Fibroblast of pulmonary artery (primary cell): Measurements from ENCODE around the gene APBA1.

Experiments used
- DNase-seq: peaks from one replicate; pipeline ENCODE4 v3.0.0-alpha.2; 2010; ENCODE audit warnings: low read depth
- H3K4me3 ChIP-seq: replicated peaks from 2 replicates; pipeline ENCODE4 v1.5.1; 2011; ENCODE audit warnings: low read depth, mild to moderate bottlenecking, control low read depth, low read length, moderate library complexity
- TF ChIP-seq, protein P1 (sequence below): IDR thresholded peaks from 2 replicates; pipeline ENCODE4 v1.5.1; 2011; ENCODE audit warnings: mild to moderate bottlenecking, control low read depth, low read length, inconsistent platforms; ENCODE audit errors: missing control alignments

APBA1 gene

DNA sequence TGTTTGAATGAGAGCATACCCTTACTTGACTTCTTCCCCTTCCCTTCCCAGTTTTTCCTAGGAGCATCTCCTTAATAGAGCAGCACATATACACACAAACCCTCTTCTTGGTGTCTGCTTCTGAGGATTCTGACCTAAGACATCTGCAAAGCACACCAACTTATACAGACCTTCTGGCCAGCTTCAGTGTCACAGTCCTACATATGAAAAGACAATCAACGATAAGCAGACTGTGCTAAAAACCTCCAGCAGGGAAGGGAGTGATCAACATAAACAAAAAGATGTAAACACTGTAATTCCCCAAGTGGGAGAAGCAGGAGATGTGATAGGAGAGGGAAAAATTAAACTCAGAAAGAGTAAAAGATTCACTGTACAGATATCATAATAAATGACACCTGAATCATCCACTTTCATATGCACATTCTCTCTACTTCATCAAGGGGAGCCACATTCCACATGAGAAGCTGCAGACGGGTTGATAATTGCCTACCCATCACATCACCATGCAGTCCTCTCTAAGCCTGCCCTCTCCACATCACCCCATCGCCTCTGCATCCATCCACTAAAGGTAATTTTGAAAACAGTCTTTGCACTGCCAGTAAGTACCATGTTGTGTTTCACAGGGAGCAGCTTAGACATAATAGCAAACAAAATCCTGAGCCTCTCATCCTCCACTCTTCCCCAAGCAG is 13.0 kb downstream of the APBA1 start:
- TF ChIP-seq, protein P1, sequence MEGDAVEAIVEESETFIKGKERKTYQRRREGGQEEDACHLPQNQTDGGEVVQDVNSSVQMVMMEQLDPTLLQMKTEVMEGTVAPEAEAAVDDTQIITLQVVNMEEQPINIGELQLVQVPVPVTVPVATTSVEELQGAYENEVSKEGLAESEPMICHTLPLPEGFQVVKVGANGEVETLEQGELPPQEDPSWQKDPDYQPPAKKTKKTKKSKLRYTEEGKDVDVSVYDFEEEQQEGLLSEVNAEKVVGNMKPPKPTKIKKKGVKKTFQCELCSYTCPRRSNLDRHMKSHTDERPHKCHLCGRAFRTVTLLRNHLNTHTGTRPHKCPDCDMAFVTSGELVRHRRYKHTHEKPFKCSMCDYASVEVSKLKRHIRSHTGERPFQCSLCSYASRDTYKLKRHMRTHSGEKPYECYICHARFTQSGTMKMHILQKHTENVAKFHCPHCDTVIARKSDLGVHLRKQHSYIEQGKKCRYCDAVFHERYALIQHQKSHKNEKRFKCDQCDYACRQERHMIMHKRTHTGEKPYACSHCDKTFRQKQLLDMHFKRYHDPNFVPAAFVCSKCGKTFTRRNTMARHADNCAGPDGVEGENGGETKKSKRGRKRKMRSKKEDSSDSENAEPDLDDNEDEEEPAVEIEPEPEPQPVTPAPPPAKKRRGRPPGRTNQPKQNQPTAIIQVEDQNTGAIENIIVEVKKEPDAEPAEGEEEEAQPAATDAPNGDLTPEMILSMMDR = no peak
- no peak for DNase-seq
- H3K4me3 ChIP-seq = no peak overlapping the region

DNA sequence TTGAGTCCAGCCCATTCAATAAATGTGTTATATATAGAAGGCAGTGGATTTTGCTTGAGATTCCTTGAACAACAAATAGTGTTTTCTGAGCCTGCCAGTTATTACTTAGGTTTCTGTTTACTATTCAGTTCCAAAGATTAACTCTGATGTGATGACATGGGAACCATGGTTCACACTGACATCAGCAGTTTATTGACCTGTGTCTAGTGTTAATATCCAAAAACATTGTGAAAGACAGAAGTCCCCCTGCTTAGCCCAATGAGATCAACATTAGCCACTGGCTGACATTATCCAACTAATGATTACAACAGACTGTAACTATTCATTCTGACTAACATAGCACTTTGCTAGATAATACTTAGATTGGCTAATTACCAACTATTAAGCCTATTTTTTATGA is 14.9 kb downstream of the APBA1 start:
- TF ChIP-seq, protein P1 = no peak
- peak; percentile 10 for DNase-seq
- H3K4me3 ChIP-seq = no peak overlapping the region

DNA sequence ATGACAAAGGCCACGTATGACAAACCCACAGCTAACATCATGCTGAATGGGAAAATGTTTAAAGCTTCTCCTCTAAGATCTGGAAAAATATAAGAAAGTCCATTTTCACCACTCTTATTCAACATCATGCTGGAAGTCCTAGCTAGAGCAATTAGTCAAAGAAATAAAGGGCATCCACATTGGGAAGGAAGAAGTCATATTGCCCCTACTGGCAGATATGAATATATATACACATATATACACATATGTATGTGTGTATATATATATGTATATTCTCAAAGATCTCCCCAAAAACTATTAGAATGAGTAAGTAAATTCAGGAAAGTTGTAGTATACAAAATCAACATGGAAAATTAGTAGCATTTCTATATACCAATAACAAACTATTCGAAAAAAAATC is 17.1 kb downstream of the APBA1 start:
- no peak overlapping the region for H3K4me3 ChIP-seq
- TF ChIP-seq, protein P1 = no peak
- no peak for DNase-seq

DNA sequence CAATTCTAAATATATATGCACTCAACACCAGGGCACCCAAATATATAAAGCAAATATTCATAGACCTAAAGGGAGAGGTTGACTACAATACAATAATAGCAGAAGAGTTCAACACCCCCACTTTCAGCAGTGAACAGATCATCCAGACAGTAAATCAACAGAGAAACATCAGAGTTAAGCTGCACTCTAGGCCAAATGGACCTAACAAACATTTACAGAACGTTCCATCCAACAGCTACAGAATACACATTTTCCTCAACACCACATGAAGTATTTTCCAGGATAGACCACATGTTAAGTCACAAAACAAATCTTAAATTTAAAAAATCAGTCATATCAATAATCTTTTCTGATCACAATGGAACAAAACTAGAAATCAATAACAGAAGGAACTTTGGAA is 18.9 kb downstream of the APBA1 start:
- H3K4me3 ChIP-seq = no peak overlapping the region
- TF ChIP-seq, protein P1 = no peak
- DNase-seq = no peak

DNA sequence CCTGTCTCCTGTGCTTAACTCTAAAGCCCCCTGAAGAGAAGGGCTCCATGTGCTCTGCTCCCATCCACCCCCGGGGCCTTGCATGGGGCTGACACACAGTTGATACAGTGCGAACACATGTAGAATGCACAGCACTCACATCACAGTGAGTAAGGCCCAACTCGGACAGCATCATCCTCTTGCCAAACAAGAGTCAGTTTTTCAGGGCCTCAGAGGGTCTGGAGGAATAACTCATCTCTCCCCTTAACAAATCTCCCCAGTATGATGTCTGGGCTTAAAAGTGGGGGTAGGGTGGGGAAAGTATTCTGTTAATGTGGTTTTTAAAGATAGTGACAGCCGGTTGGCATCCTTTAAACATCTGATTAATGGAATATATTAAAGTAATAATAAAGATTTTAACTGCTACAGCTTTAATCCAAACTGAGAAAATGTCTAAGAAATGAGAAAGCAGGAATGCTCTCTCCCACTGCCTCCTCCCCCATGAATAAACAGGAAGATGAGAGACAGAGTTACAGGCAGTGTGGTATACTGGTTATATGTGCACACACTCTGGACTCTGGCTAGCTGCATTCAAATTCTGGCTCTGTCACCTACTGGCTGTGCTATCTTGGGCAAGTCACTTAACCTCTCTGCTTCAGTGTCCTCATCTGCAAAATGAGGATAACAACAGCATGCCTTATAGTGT is 22.5 kb downstream of the APBA1 start:
- H3K4me3 ChIP-seq = no peak overlapping the region
- peak; percentile 13 for DNase-seq
- TF ChIP-seq, protein P1 = no peak

DNA sequence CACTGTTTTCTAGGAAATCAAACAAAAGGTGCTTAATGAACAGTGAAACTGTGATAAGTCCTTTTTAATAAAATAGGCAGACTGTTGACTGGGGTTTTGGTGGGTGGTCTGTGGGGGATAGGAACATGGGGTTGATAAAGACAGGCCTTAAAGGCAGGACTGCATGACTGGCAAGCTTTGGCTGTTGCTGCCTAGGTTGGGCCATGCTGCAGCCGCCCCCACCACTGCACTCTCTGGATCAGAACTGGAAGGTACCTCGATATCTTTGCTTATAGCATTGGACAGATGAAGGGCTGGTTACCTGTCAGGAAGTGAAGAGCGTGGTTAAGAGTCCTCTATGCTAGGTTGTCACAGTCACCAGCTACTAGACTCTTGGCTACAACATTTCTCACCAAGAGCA is 24.4 kb downstream of the APBA1 start:
- TF ChIP-seq, protein P1 = no peak
- no peak overlapping the region for H3K4me3 ChIP-seq
- no peak for DNase-seq
